ENCODE results near the gene PRSS48. TPM values are rescaled to one million over a fixed set of nuclear protein-coding genes. Genes with fewer than 3 reads are reported as not detected.

The PRSS48 gene
- total RNA-seq, 1 donor from 2014 or later: not detected

GRCh38 chr4:151256134-151256533 is 20.8 kb upstream of the PRSS48 start:
- no peak for TF ChIP-seq CTCF (IDR thresholded peaks at IDR 0.05; ENCODE audit: unreplicated experiment)
- Mint-ChIP-seq H3K9me3 (no peaks in the 10 kb centered on the region), H3K4me3 (no peak overlapping the region), H3K27me3 (ENCODE audit: low read depth) (no peaks in the 10 kb centered on the region), H3K27ac (no peak overlapping the region), H3K4me1 (no peaks in the 10 kb centered on the region), H3K36me3 (peaks cover 9% of the 10 kb centered on the region)
- DNase-seq (ENCODE audit: low spot score in 2 of 2, unreplicated experiment in 2 of 2): no peak

GRCh38 chr4:151257704-151258103 is 19.3 kb upstream of the PRSS48 start:
- Mint-ChIP-seq H3K9me3 (no peaks in the 10 kb centered on the region), H3K27me3 (ENCODE audit: low read depth) (no peaks in the 10 kb centered on the region), H3K4me1 (no peaks in the 10 kb centered on the region), H3K36me3 (peaks cover 9% of the 10 kb centered on the region), H3K27ac (no peak overlapping the region), H3K4me3 (no peak overlapping the region)
- no peak for DNase-seq (ENCODE audit: low spot score in 2 of 2, unreplicated experiment in 2 of 2)
- TF ChIP-seq CTCF (IDR thresholded peaks at IDR 0.05; ENCODE audit: unreplicated experiment): no peak

GRCh38 chr4:151259752-151260151 is 17.2 kb upstream of the PRSS48 start:
- peaks cover 6% of the 10 kb centered on the region for H3K4me1 Mint-ChIP-seq
- TF ChIP-seq CTCF (IDR thresholded peaks at IDR 0.05; ENCODE audit: unreplicated experiment): no peak
- H3K36me3 Mint-ChIP-seq: peaks cover 13% of the 10 kb centered on the region
- no peaks in the 10 kb centered on the region for H3K27me3 Mint-ChIP-seq (ENCODE audit: low read depth)
- no peaks in the 10 kb centered on the region for H3K9me3 Mint-ChIP-seq
- no peak for DNase-seq (ENCODE audit: low spot score in 2 of 2, unreplicated experiment in 2 of 2)
- no peak overlapping the region for H3K4me3 Mint-ChIP-seq
- no peak overlapping the region for H3K27ac Mint-ChIP-seq

- Mint-ChIP-seq H3K9me3 (no peaks in the 10 kb centered on the region), H3K4me1 (peaks cover 6% of the 10 kb centered on the region), H3K36me3 (peaks cover 13% of the 10 kb centered on the region), H3K27me3 (ENCODE audit: low read depth) (no peaks in the 10 kb centered on the region), H3K27ac (no peak overlapping the region), H3K4me3 (no peak overlapping the region)
- no peak for TF ChIP-seq CTCF (IDR thresholded peaks at IDR 0.05; ENCODE audit: unreplicated experiment)
- no peak for DNase-seq (ENCODE audit: low spot score in 2 of 2, unreplicated experiment in 2 of 2)
Observed at GRCh38 chr4:151260526-151260925, 16.4 kb upstream of the PRSS48 start.

GRCh38 chr4:151263455-151263854 is 13.5 kb upstream of the PRSS48 start:
- no peak for TF ChIP-seq CTCF (IDR thresholded peaks at IDR 0.05; ENCODE audit: unreplicated experiment)
- no peaks in the 10 kb centered on the region for H3K9me3 Mint-ChIP-seq

GRCh38 chr4:151266497-151266896 is 10.5 kb upstream of the PRSS48 start:
- Mint-ChIP-seq H3K4me1 (peaks cover 6% of the 10 kb centered on the region), H3K4me3 (no peak overlapping the region), H3K27me3 (ENCODE audit: low read depth) (no peaks in the 10 kb centered on the region), H3K9me3 (no peaks in the 10 kb centered on the region), H3K27ac (no peak overlapping the region), H3K36me3 (peaks cover 9% of the 10 kb centered on the region)
- DNase-seq (ENCODE audit: low spot score in 2 of 2, unreplicated experiment in 2 of 2): no peak
- TF ChIP-seq CTCF (IDR thresholded peaks at IDR 0.05; ENCODE audit: unreplicated experiment): no peak

More at GRCh38 chr4:151263455-151263854, 13.5 kb upstream of the PRSS48 start:
- H3K36me3 Mint-ChIP-seq: peaks cover 4% of the 10 kb centered on the region
- DNase-seq (ENCODE audit: low spot score in 2 of 2, unreplicated experiment in 2 of 2): no peak
- H3K4me3 Mint-ChIP-seq: no peak overlapping the region
- peaks cover 6% of the 10 kb centered on the region for H3K4me1 Mint-ChIP-seq
- no peaks in the 10 kb centered on the region for H3K27me3 Mint-ChIP-seq (ENCODE audit: low read depth)
- H3K27ac Mint-ChIP-seq: no peak overlapping the region
